Vagina (tissue), 2 donors: ENCODE results near the gene ADGRE1. TPM values are rescaled to one million over a fixed set of nuclear protein-coding genes. Genes with fewer than 3 reads are reported as not detected.

Source experiments
- DNase-seq, 2 donors: peaks; one replicate each; pipeline ENCODE4 v3.0.0-alpha.2; 2017; ENCODE audit errors: extremely low spot score in 2 of 2
- H3K27ac ChIP-seq: fragments of 200-600 bp; sonication (generic); one replicate; pipeline ENCODE4 v1.5.1; 2019
- H3K27me3 ChIP-seq: fragments of 200-600 bp; sonication (generic); one replicate; pipeline ENCODE4 v1.5.1; 2019
- H3K36me3 ChIP-seq, 2 donors: fragments of 200-600 bp; sonication (generic); one replicate each; pipeline ENCODE4 v1.5.1; 2017 to 2019
- H3K4me1 ChIP-seq: fragments of 200-600 bp; sonication (generic); one replicate; pipeline ENCODE4 v1.5.1; 2019
- H3K4me3 ChIP-seq, 2 donors: fragments of 200-600 bp; sonication (generic); 1 replicate in 1 of 2; 2 replicates in 1 of 2; pipeline ENCODE4 v1.5.1; 2016 to 2019
- H3K9me3 ChIP-seq: fragments of 200-600 bp; sonication (generic); one replicate; pipeline ENCODE4 v1.5.1; 2019
- POLR2A ChIP-seq, 2 donors: fragments of 450-650 bp; IDR thresholded peaks; one replicate each; pipeline ENCODE4 v1.6.1; 2017; ENCODE audit warnings: antibody characterized with exemption in 2 of 2, mild to moderate bottlenecking in 2 of 2, moderate library complexity in 2 of 2
- POLR2AphosphoS5 ChIP-seq, 2 donors: sonication (generic); formaldehyde crosslinking; IDR thresholded peaks; one replicate each; pipeline ENCODE4 v1.9.0; 2017; ENCODE audit warnings: antibody characterized with exemption in 2 of 2, mild to moderate bottlenecking in 2 of 2, low read depth in 1 of 2; ENCODE audit not compliant: insufficient read depth in 1 of 2
- intact Hi-C: fragments of 100-400 bp; cut with DNase I; formaldehyde crosslinking; loops from one replicate; pipeline ENCODE4 v1.15.1; 2023
- total RNA-seq: library from RNA; depleted of rRNA; stranded (reverse); fragments of >200 nt; gene quantifications from one replicate; pipeline ENCODE4 v1.2.3, GENCODE V29; 2016
- TF ChIP-seq, protein P1 (sequence below), 3 experiments: fragments of 450-650 bp in 2 of 3; fragments of 200-600 bp in 1 of 3; sonication (generic) in 1 of 3; IDR thresholded peaks; one replicate each; pipeline ENCODE4 v1.5.1; 2017 to 2019; ENCODE audit warnings: antibody characterized with exemption in 3 of 3, mild to moderate bottlenecking in 2 of 3, moderate library complexity in 2 of 3

Gene ADGRE1
- total RNA-seq, 1 donor from 2014 or later: not detected

DNA sequence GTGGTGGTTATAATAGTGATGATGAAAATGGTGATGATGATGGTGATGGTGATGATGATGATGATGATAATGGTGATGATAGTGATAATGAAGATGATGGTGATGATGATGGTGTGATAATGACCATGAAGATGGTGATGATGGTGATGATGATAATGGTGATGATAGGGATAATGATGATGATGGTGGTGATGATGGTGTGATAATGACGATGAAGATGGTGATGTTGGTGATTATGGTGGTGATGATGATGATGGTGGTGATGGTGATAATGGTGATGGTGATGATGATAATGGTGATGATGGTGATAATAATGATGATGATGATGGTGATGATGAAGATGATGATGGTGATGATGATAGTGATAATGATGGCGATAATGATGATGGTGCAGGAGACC lies 1.6 kb downstream of the ADGRE1 start:
- intact Hi-C loops: no loop called here
- H3K27me3 ChIP-seq: no peaks in the 10 kb centered on the region
- no peaks in the 10 kb centered on the region for H3K36me3 ChIP-seq
- no peaks in the 10 kb centered on the region for H3K4me1 ChIP-seq
- no peak for DNase-seq
- TF ChIP-seq, protein P1, sequence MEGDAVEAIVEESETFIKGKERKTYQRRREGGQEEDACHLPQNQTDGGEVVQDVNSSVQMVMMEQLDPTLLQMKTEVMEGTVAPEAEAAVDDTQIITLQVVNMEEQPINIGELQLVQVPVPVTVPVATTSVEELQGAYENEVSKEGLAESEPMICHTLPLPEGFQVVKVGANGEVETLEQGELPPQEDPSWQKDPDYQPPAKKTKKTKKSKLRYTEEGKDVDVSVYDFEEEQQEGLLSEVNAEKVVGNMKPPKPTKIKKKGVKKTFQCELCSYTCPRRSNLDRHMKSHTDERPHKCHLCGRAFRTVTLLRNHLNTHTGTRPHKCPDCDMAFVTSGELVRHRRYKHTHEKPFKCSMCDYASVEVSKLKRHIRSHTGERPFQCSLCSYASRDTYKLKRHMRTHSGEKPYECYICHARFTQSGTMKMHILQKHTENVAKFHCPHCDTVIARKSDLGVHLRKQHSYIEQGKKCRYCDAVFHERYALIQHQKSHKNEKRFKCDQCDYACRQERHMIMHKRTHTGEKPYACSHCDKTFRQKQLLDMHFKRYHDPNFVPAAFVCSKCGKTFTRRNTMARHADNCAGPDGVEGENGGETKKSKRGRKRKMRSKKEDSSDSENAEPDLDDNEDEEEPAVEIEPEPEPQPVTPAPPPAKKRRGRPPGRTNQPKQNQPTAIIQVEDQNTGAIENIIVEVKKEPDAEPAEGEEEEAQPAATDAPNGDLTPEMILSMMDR (IDR thresholded peaks at IDR 0.05): no peak
- TF ChIP-seq POLR2A (IDR thresholded peaks at IDR 0.05) (no peak), POLR2AphosphoS5 (IDR thresholded peaks at IDR 0.05; ENCODE audit: insufficient read depth in 1 of 2, low read depth in 1 of 2) (no peak)
- no peak overlapping the region for H3K27ac ChIP-seq
- H3K4me3 ChIP-seq: no peak overlapping the region
- H3K9me3 ChIP-seq: no peaks in the 10 kb centered on the region

- no peak for DNase-seq
- H3K4me3 ChIP-seq: no peak overlapping the region
- intact Hi-C loops: no loop called here
Measured at GRCh38 chr19:6890401-6890913, 3.1 kb downstream of the ADGRE1 start.

GRCh38 chr19:6890938-6891337 lies 3.6 kb downstream of the ADGRE1 start:
- no peak overlapping the region for H3K27ac ChIP-seq
- DNase-seq: no peak
- no peaks in the 10 kb centered on the region for H3K36me3 ChIP-seq
- no peak for TF ChIP-seq POLR2A (IDR thresholded peaks at IDR 0.05)
- TF ChIP-seq POLR2AphosphoS5 (IDR thresholded peaks at IDR 0.05; ENCODE audit: insufficient read depth in 1 of 2, low read depth in 1 of 2): no peak
- TF ChIP-seq, protein P1 (IDR thresholded peaks at IDR 0.05): no peak
- intact Hi-C loops: no loop called here
- no peaks in the 10 kb centered on the region for H3K4me1 ChIP-seq
- H3K4me3 ChIP-seq: no peak overlapping the region
- H3K9me3 ChIP-seq: no peaks in the 10 kb centered on the region
- no peaks in the 10 kb centered on the region for H3K27me3 ChIP-seq

More at GRCh38 chr19:6890401-6890913, 3.1 kb downstream of the ADGRE1 start:
- Histone ChIP-seq H3K9me3 (no peaks in the 10 kb centered on the region), H3K27ac (no peak overlapping the region), H3K4me1 (no peaks in the 10 kb centered on the region), H3K27me3 (no peaks in the 10 kb centered on the region), H3K36me3 (no peaks in the 10 kb centered on the region)
- TF ChIP-seq POLR2A (IDR thresholded peaks at IDR 0.05) (no peak), POLR2AphosphoS5 (IDR thresholded peaks at IDR 0.05; ENCODE audit: insufficient read depth in 1 of 2, low read depth in 1 of 2) (no peak)
- TF ChIP-seq, protein P1 (IDR thresholded peaks at IDR 0.05): no peak

DNA sequence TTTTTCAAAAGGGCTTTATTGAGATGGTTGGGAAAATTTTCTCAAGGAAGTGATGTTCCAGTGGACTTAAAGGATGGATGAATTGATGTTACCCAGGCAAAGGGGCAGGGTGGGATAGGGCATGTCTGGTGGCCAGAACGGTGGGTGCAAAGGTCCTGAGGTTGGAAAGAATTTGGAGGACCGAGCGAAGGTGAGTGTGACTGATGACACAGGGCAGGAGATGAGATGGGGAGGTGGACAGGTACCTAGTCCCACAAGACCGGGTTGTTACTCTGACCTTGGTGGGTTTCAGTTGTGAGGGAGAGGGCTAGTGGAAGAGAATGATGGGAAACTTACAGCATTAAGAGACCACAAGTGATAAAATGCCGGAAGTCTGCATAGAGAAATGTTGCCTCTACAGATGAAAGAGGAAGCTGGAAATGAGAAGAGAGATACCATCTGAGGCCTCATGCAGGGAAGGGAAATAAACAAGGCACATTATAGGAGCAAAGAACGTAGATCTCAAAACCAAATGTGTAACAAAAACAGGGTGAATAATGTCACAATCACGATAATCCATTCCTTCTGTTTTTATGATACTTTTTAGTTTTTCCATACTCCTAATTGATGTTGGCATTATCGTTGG lies 4.5 kb downstream of the ADGRE1 start:
- no peaks in the 10 kb centered on the region for H3K9me3 ChIP-seq
- no peak for DNase-seq
- intact Hi-C loops: no loop called here
- H3K4me3 ChIP-seq: no peak overlapping the region
- TF ChIP-seq, protein P1 (IDR thresholded peaks at IDR 0.05): no peak
- TF ChIP-seq POLR2A (IDR thresholded peaks at IDR 0.05): no peak
- no peak for TF ChIP-seq POLR2AphosphoS5 (IDR thresholded peaks at IDR 0.05; ENCODE audit: insufficient read depth in 1 of 2, low read depth in 1 of 2)
- H3K4me1 ChIP-seq: no peaks in the 10 kb centered on the region
- no peak overlapping the region for H3K27ac ChIP-seq
- H3K27me3 ChIP-seq: no peaks in the 10 kb centered on the region
- no peaks in the 10 kb centered on the region for H3K36me3 ChIP-seq

GRCh38 chr19:6894313-6894712 lies 6.9 kb downstream of the ADGRE1 start:
- Histone ChIP-seq H3K27me3 (no peaks in the 10 kb centered on the region), H3K36me3 (no peaks in the 10 kb centered on the region), H3K4me3 (no peak overlapping the region), H3K9me3 (no peaks in the 10 kb centered on the region), H3K27ac (no peak overlapping the region), H3K4me1 (no peaks in the 10 kb centered on the region)
- TF ChIP-seq, protein P1 (IDR thresholded peaks at IDR 0.05): no peak
- TF ChIP-seq POLR2AphosphoS5 (IDR thresholded peaks at IDR 0.05; ENCODE audit: insufficient read depth in 1 of 2, low read depth in 1 of 2) (no peak), POLR2A (IDR thresholded peaks at IDR 0.05) (no peak)
- no peak for DNase-seq
- intact Hi-C loops: no loop called here
